HG03196 (cell line): ENCODE measurements around the gene STARD9.

Experiments used
- ATAC-seq: cut with Tn5 transposase; IDR thresholded peaks from one replicate; pipeline ENCODE4 v1.9.1; 2021; ENCODE audit not compliant: unreplicated experiment

The STARD9 gene

GRCh38 chr15:42726114-42726513 is 150.7 kb downstream of the STARD9 start:
- no peak for ATAC-seq

- ATAC-seq: no peak
Observed at GRCh38 chr15:42727750-42728381, 152.5 kb downstream of the STARD9 start.

- ATAC-seq: no peak
Observed at GRCh38 chr15:42728560-42728959, 153.2 kb downstream of the STARD9 start.

GRCh38 chr15:42728972-42729371 is 153.6 kb downstream of the STARD9 start:
- ATAC-seq: no peak

- ATAC-seq: no peak
Observed at GRCh38 chr15:42729409-42729808, 154.0 kb downstream of the STARD9 start.

GRCh38 chr15:42730135-42730534 is 154.7 kb downstream of the STARD9 start:
- no peak for ATAC-seq

GRCh38 chr15:42730536-42730935 is 155.1 kb downstream of the STARD9 start:
- no peak for ATAC-seq

- no peak for ATAC-seq
Observed at GRCh38 chr15:42731461-42731860, 156.1 kb downstream of the STARD9 start.

- no peak for ATAC-seq
Observed at GRCh38 chr15:42732095-42732827, 156.9 kb downstream of the STARD9 start.

- no peak for ATAC-seq
Observed at GRCh38 chr15:42733027-42733426, 157.6 kb downstream of the STARD9 start.

GRCh38 chr15:42734076-42734672 is 158.8 kb downstream of the STARD9 start:
- ATAC-seq: no peak

- ATAC-seq: no peak
Observed at GRCh38 chr15:42735382-42736165, 160.2 kb downstream of the STARD9 start.

GRCh38 chr15:42736178-42736792 is 160.9 kb downstream of the STARD9 start:
- peak; percentile 32 for ATAC-seq

- peak; percentile 70 for ATAC-seq
Observed at GRCh38 chr15:42736793-42737528, 161.6 kb downstream of the STARD9 start, which contains the start of gene CDAN1. TSS of gene CDAN1 (minus strand) at chr15:42737128. CDS start at chr15:42737102, 26 bp downstream.

- ATAC-seq: no peak
Observed at GRCh38 chr15:42737529-42738328, 162.3 kb downstream of the STARD9 start.

- ATAC-seq: no peak
Observed at GRCh38 chr15:42741710-42742109, 166.3 kb downstream of the STARD9 start.

- ATAC-seq: no peak
Observed at GRCh38 chr15:42742149-42742548, 166.7 kb downstream of the STARD9 start.

GRCh38 chr15:42744195-42744594 is 168.8 kb downstream of the STARD9 start:
- ATAC-seq: no peak

- no peak for ATAC-seq
Observed at GRCh38 chr15:42749266-42749665, 173.9 kb downstream of the STARD9 start.
